H1 (cell line): ENCODE measurements around the gene DPYSL4. TPM values are rescaled to one million over a fixed set of nuclear protein-coding genes. Genes with fewer than 3 reads are reported as not detected.
A peak's percentile ranks its signal among the peaks of the same experiment; 100 is the strongest.

Experiments used
- CTCF ChIA-PET: fragments of 300-600 bp; sonication (Branson Sonifier 250); formaldehyde crosslinking; loops from one replicate; lab custom pipeline; 2021; ENCODE audit not compliant: partially characterized antibody; lab: Charles Lee
- POLR2A ChIA-PET: fragments of 300-600 bp; sonication (Branson Sonifier 250); formaldehyde crosslinking; loops from one replicate; lab custom pipeline; 2021; ENCODE audit warnings: inconsistent platforms; ENCODE audit not compliant: partially characterized antibody; lab: Charles Lee
- DNase-seq, 2 experiments: peaks; one replicate each; pipeline versions ENCODE4 v3.0.0 to v3.0.0-alpha.2; 2010 to 2022; ENCODE audit warnings: low spot score in 2 of 2, low read depth in 1 of 2, mixed read lengths in 1 of 2
- FAIRE-seq: peaks from 2 replicates; lab custom pipeline; 2011; peaks lifted over from hg19 to GRCh38; lab: Jason Lieb, UNC
- H2AFZ ChIP-seq: 2 replicates; pipeline ENCODE4 v1.8.1; 2012; ENCODE audit warnings: low read length, inconsistent platforms
- H2AK5ac ChIP-seq: 2 replicates; pipeline ENCODE4 v1.6.1; 2013; ENCODE audit warnings: low read depth, low read length
- H2BK120ac ChIP-seq: replicated peaks from 2 replicates; pipeline ENCODE3; 2013; ENCODE audit warnings: low read depth, low read length, inconsistent platforms
- H2BK12ac ChIP-seq: 2 replicates; pipeline ENCODE4 v1.6.1; 2013; ENCODE audit warnings: low read depth, low read length
- H2BK15ac ChIP-seq: 2 replicates; pipeline ENCODE4 v1.6.1; 2013; ENCODE audit warnings: low read length
- H2BK20ac ChIP-seq: 2 replicates; pipeline ENCODE4 v1.6.1; 2013; ENCODE audit warnings: low read length
- H2BK5ac ChIP-seq: 2 replicates; pipeline ENCODE4 v1.6.1; 2013; ENCODE audit warnings: low read depth, low read length
- H3K14ac ChIP-seq: 2 replicates; pipeline ENCODE4 v1.6.1; 2013; ENCODE audit warnings: inconsistent platforms; ENCODE audit not compliant: insufficient read length
- H3K18ac ChIP-seq: 2 replicates; pipeline ENCODE4 v1.6.1; 2013; ENCODE audit warnings: low read length; ENCODE audit errors: extremely low read depth
- H3K23ac ChIP-seq: 2 replicates; pipeline ENCODE4 v1.6.1; 2013; ENCODE audit warnings: inconsistent platforms; ENCODE audit not compliant: insufficient read length
- H3K23me2 ChIP-seq: 2 replicates; pipeline ENCODE4 v1.6.1; 2013; ENCODE audit warnings: low read depth, low read length
- H3K27ac ChIP-seq: 2 replicates; pipeline ENCODE4 v1.6.1; 2011; ENCODE audit warnings: low read depth, low read length, inconsistent platforms
- H3K27me3 ChIP-seq, 4 experiments: replicated peaks in 1 of 4; 1 replicate in 1 of 4; 2 replicates in 3 of 4; pipeline versions ENCODE4 v1.6.1 to v1.8.1; 2011 to 2013; ENCODE audit warnings: low read length in 3 of 4, mild to moderate bottlenecking in 3 of 4, inconsistent platforms in 2 of 4, mixed read lengths in 2 of 4, moderate library complexity in 1 of 4; ENCODE audit not compliant: control insufficient read depth in 3 of 4, insufficient read depth in 3 of 4; ENCODE audit errors: extremely low read depth in 1 of 4
- H3K36me3 ChIP-seq, 4 experiments: 2 replicates each; pipeline versions ENCODE4 v1.6.1 to v1.8.1; 2011 to 2013; ENCODE audit warnings: mild to moderate bottlenecking in 4 of 4, low read length in 3 of 4, moderate library complexity in 2 of 4, control low read depth in 1 of 4, inconsistent platforms in 1 of 4; ENCODE audit not compliant: insufficient read depth in 4 of 4, control insufficient read depth in 2 of 4
- H3K4ac ChIP-seq: replicated peaks from 2 replicates; pipeline ENCODE3; 2013; ENCODE audit warnings: low read length, low read depth, mixed read lengths, inconsistent platforms; ENCODE audit not compliant: insufficient read length
- H3K4me1 ChIP-seq, 4 experiments: replicated peaks in 1 of 4; 1 replicate in 1 of 4; 2 replicates in 3 of 4; pipeline versions ENCODE4 v1.6.1 to v1.8.1; 2011 to 2013; ENCODE audit warnings: low read length in 3 of 4, inconsistent platforms in 2 of 4, mixed read lengths in 1 of 4; ENCODE audit not compliant: insufficient read depth in 4 of 4, control insufficient read depth in 3 of 4
- H3K4me2 ChIP-seq, 2 experiments: 2 replicates each; pipeline versions ENCODE4 v1.6.1 to v1.8.1; 2011 to 2013; ENCODE audit warnings: low read depth in 2 of 2, low read length in 2 of 2, control low read depth in 1 of 2, inconsistent platforms in 1 of 2, mild to moderate bottlenecking in 1 of 2; ENCODE audit not compliant: insufficient read depth in 1 of 2
- H3K4me3 ChIP-seq, 4 experiments: fragments of 200-600, 300-600 bp in 1 of 4; sonication (generic), shearing (Covaris generic), sonication (Bioruptor Twin) in 1 of 4; 2 replicates each; pipeline versions ENCODE4 v1.5.1 to v1.8.1; 2011 to 2016; ENCODE audit warnings: low read length in 4 of 4, low read depth in 3 of 4, control low read depth in 2 of 4, inconsistent platforms in 2 of 4, mild to moderate bottlenecking in 2 of 4, mixed read lengths in 1 of 4, moderate library complexity in 1 of 4; ENCODE audit not compliant: insufficient read depth in 2 of 4; ENCODE audit errors: extremely low read depth in 1 of 4
- H3K56ac ChIP-seq: replicated peaks from 2 replicates; pipeline ENCODE3; 2013; ENCODE audit warnings: low read depth, mild to moderate bottlenecking, mixed read lengths, low read length, inconsistent platforms; ENCODE audit not compliant: insufficient read length
- H3K79me1 ChIP-seq: 2 replicates; pipeline ENCODE4 v1.6.1; 2013; ENCODE audit warnings: low read depth, low read length, control low read depth
- H3K79me2 ChIP-seq, 2 experiments: 2 replicates each; pipeline versions ENCODE4 v1.6.1 to v1.8.1; 2012 to 2013; ENCODE audit warnings: low read length in 2 of 2, mild to moderate bottlenecking in 2 of 2, inconsistent platforms in 1 of 2; ENCODE audit not compliant: insufficient read depth in 2 of 2, control insufficient read depth in 1 of 2
- H3K9ac ChIP-seq, 4 experiments: replicated peaks in 1 of 4; 1 replicate in 1 of 4; 2 replicates in 3 of 4; pipeline versions ENCODE4 v1.6.1 to v1.8.1; 2011 to 2013; ENCODE audit warnings: low read depth in 3 of 4, low read length in 3 of 4, control low read depth in 2 of 4, mild to moderate bottlenecking in 2 of 4, moderate library complexity in 2 of 4, inconsistent platforms in 1 of 4; ENCODE audit errors: extremely low read depth in 1 of 4
- H3K9me3 ChIP-seq, 2 experiments: 2 replicates each; pipeline versions ENCODE4 v1.6.1 to v1.8.1; 2012 to 2013; ENCODE audit warnings: mild to moderate bottlenecking in 2 of 2, moderate library complexity in 2 of 2, control low read depth in 1 of 2, inconsistent platforms in 1 of 2, low read depth in 1 of 2, low read length in 1 of 2, mixed read lengths in 1 of 2; ENCODE audit not compliant: insufficient read depth in 2 of 2
- H4K20me1 ChIP-seq, 2 experiments: replicated peaks in 1 of 2; 2 replicates each; pipeline versions ENCODE3 to v1.8.1; 2011 to 2013; ENCODE audit warnings: inconsistent platforms in 2 of 2, low read length in 2 of 2, mild to moderate bottlenecking in 1 of 2; ENCODE audit not compliant: insufficient read depth in 2 of 2, control insufficient read depth in 1 of 2
- H4K5ac ChIP-seq: 2 replicates; pipeline ENCODE4 v1.6.1; 2013; ENCODE audit warnings: low read length, low read depth, mixed read lengths, inconsistent platforms; ENCODE audit not compliant: insufficient read length
- H4K8ac ChIP-seq: 2 replicates; pipeline ENCODE4 v1.8.0; 2013; ENCODE audit warnings: mild to moderate bottlenecking, moderate library complexity, low read length, inconsistent platforms; ENCODE audit not compliant: insufficient read depth; ENCODE audit errors: extremely low read depth
- H4K91ac ChIP-seq: replicated peaks from 2 replicates; pipeline ENCODE3; 2013; ENCODE audit warnings: low read length, mixed read lengths, inconsistent platforms; ENCODE audit not compliant: insufficient read length
- ASH2L ChIP-seq: fragments of 200-600, 300-600 bp; sonication (generic); IDR thresholded peaks from one replicate; pipeline ENCODE4 v1.7.1; 2017; ENCODE audit warnings: low read length
- HDAC2 ChIP-seq, 2 experiments: fragments of 300-600 bp in 1 of 2; sonication (generic) in 1 of 2; IDR thresholded peaks; 2 replicates each; pipeline ENCODE4 v1.6.1; 2011 to 2012; ENCODE audit warnings: low read depth in 2 of 2, low read length in 2 of 2, mild to moderate bottlenecking in 2 of 2, moderate library complexity in 2 of 2, borderline replicate concordance in 1 of 2, inconsistent platforms in 1 of 2
- HDAC6 ChIP-seq: IDR thresholded peaks from one replicate; pipeline ENCODE4 v1.7.1; 2012; ENCODE audit warnings: low read depth, mild to moderate bottlenecking, inconsistent platforms, low read length, moderate library complexity
- PHF8 ChIP-seq: fragments of 200-600 bp; sonication (generic); conservative IDR thresholded peaks from 2 replicates; pipeline ENCODE4 v1.7.1; 2012; ENCODE audit warnings: low read depth, mild to moderate bottlenecking, inconsistent platforms, low read length, moderate library complexity
- RBBP5 ChIP-seq: IDR thresholded peaks from 2 replicates; pipeline ENCODE4 v1.7.1; 2012; ENCODE audit warnings: low read depth, mild to moderate bottlenecking, inconsistent platforms, low read length, moderate library complexity, borderline replicate concordance
- RFX5 ChIP-seq: IDR thresholded peaks from 2 replicates; pipeline ENCODE4 v1.6.1; 2011; ENCODE audit warnings: low read depth, low read length, improper control_type of control experiment, borderline replicate concordance
- RNF2 ChIP-seq: fragments of 200-900, 300-1000 bp; sonication (generic); IDR thresholded peaks from 2 replicates; pipeline ENCODE4 v1.7.1; 2016; ENCODE audit warnings: borderline replicate concordance, low read depth, mild to moderate bottlenecking, antibody characterized with exemption, low read length; ENCODE audit not compliant: poor library complexity, severe bottlenecking; ENCODE audit errors: missing control alignments
- SRF ChIP-seq: IDR thresholded peaks from 2 replicates; pipeline ENCODE4 v1.6.1; 2011; ENCODE audit warnings: mild to moderate bottlenecking, low read depth, low read length, moderate library complexity
- TBP ChIP-seq: IDR thresholded peaks from 2 replicates; pipeline ENCODE4 v1.6.1; 2011; ENCODE audit warnings: low read depth, low read length, improper control_type of control experiment
- WGBS, 2 experiments: shearing (Covaris generic) in 1 of 2; methylation state at CpG; one replicate each; pipeline versions ENCODE4 v1.1.6 to v1.1.7; 2013 to 2015; ENCODE audit warnings: low lambda C conversion rate in 2 of 2, mixed read lengths in 2 of 2, inconsistent platforms in 1 of 2, low coverage in 1 of 2, missing lambda C conversion rate in 1 of 2; ENCODE audit not compliant: insufficient replicate concordance in 2 of 2, insufficient coverage in 1 of 2, insufficient read length in 1 of 2; ENCODE audit errors: extremely low coverage in 1 of 2, missing lambda C conversion rate in 1 of 2; 5-methylcytosine and 5-hydroxymethylcytosine counted together
- polyA plus RNA-seq, 7 experiments: library from polyadenylated mRNA; depleted of rRNA in 3 of 7; stranded (reverse) in 5 of 7; unstranded in 2 of 7; fragments of >200 nt in 5 of 7; fragments of 200-250 nt in 2 of 7; gene quantifications; 1 replicate in 5 of 7; 2 replicates in 1 of 7; 4 replicates in 1 of 7; pipeline versions ENCODE4 v1.2.1 to v1.2.3, GENCODE V29; 2011 to 2013; ENCODE audit warnings: missing spikeins in 2 of 7, mixed read lengths in 2 of 7
- total RNA-seq: library from RNA; stranded (reverse); fragmentation: NEBNext Ultra II Directional; extraction: Animal tissue kit (Norgen Biotek cat#: 25700); gene quantifications from 2 replicates; pipeline ENCODE4 v1.2.1, GENCODE V29; 2021

DPYSL4 gene
- total and polyA plus RNA-seq, 2 of the 8 experiments (the other 6 are each of a cell fraction or from before 2014, with no cell fraction given), result 12.9 to 15.2 TPM

DNA sequence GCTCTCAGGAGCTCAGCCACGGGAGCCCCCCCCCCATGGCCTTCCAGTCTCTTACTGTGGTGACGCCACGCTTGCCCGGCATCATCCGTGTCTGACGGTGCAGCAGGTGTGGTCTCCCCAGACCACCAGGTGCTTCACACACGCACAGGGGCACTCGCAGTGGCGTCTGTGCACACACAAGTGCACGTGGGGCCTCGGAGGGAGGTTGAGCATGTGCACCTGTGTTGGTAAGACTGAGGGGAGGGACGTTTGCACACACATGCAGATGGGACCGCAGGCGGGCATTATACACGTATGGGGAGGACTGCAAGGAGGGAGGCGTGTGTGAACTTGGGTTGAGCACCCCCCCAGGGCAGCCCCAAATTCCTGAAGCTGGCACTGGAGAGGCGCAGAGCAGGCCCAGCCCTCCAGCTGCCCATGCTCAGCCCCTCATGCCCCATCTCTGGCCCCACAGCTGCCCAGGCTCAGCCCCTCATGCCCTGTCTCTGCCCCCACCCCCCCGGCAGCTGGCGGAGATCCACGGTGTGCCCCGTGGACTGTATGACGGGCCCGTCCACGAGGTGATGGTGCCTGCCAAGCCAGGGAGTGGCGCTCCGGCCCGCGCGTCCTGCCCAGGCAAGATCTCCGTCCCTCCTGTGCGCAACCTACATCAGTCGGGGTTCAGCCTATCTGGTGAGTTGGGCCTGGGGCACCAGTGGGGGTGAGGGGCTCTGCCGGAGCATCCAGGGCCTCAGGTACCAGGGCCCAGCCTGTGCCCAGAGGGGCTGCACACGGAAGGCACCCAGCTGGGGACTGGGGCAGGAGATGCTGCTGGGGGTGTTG lies 16.7 kb downstream of the DPYSL4 start:
- Histone ChIP-seq H2BK15ac (no peak overlapping the region), H3K4ac (no peak overlapping the region), H3K14ac (no peak overlapping the region), H4K91ac (no peak overlapping the region), H3K36me3 (no peaks in the 10 kb centered on the region; a peak in 1 of 8 replicates), H3K4me3 (no peak overlapping the region), H3K56ac (no peak overlapping the region), H2BK5ac (no peak overlapping the region; the same call in 1 of the 2 replicates), H2AFZ (no peak overlapping the region), H3K4me1 (no peaks in the 10 kb centered on the region), H3K27me3 (no peaks in the 10 kb centered on the region), H2BK20ac (no peak overlapping the region), H3K79me1 (no peaks in the 10 kb centered on the region), H3K9me3 (no peaks in the 10 kb centered on the region), H3K4me2 (no peak overlapping the region), H3K18ac (no peak overlapping the region), H3K23me2 (no peaks in the 10 kb centered on the region), H3K9ac (no peak overlapping the region), H3K79me2 (no peaks in the 10 kb centered on the region), H3K27ac (no peak overlapping the region; the same call in 1 of the 2 replicates), H2BK120ac (no peak overlapping the region), H2AK5ac (no peak overlapping the region), H4K5ac (no peak overlapping the region), H3K23ac (no peak overlapping the region), H4K20me1 (peaks cover 0 to 6% of the 10 kb centered on the region in 2 experiments), H4K8ac (peak overlapping the region; percentile 25; the same call in 1 of the 2 replicates), H2BK12ac (no peak overlapping the region)
- WGBS, 2 experiments, result 90% methylated on average over 34 of the region's 34 CpGs; no CpG with 5 or more reads in 1 of the 2 experiments
- DNase-seq, result no peak
- ChIA-PET CTCF (interaction anchor here (1.0 kb wide), 2 partner anchors 10 to 153 kb away, joined by 3 read pairs; no protein-coding TSS in a partner anchor), POLR2A (interaction anchor here (1.3 kb wide), 1 partner anchor 16 kb away, joined by 3 read pairs; no protein-coding TSS in a partner anchor)
- FAIRE-seq, result no peak
- TF ChIP-seq RBBP5, result no peak
- TF ChIP-seq HDAC6, result no peak
- no peak for TF ChIP-seq TBP
- no peak for TF ChIP-seq SRF
- TF ChIP-seq PHF8, result no peak
- TF ChIP-seq HDAC2 (IDR thresholded peaks at IDR 0.05; ENCODE audit: borderline replicate concordance in 1 of 2, low read depth in 2 of 2, low read length in 2 of 2), result no peak
- TF ChIP-seq RFX5, result no peak
- TF ChIP-seq ASH2L, result no peak
- no peak for TF ChIP-seq RNF2
